GM08714 (cell line): ENCODE measurements around the gene POU5F1.

ENCODE experiments used
- H3K4me3 ChIP-seq: fragments of 200-500 bp; sonication (Bioruptor generic); 2 replicates; pipeline ENCODE4 v1.5.1; 2014; ENCODE audit warnings: mild to moderate bottlenecking, low read length, inconsistent platforms
- ZNF274 ChIP-seq: IDR thresholded peaks from 2 replicates; pipeline ENCODE4 v1.6.1; 2012; ENCODE audit warnings: mild to moderate bottlenecking, low read depth, low read length

Gene POU5F1

DNA sequence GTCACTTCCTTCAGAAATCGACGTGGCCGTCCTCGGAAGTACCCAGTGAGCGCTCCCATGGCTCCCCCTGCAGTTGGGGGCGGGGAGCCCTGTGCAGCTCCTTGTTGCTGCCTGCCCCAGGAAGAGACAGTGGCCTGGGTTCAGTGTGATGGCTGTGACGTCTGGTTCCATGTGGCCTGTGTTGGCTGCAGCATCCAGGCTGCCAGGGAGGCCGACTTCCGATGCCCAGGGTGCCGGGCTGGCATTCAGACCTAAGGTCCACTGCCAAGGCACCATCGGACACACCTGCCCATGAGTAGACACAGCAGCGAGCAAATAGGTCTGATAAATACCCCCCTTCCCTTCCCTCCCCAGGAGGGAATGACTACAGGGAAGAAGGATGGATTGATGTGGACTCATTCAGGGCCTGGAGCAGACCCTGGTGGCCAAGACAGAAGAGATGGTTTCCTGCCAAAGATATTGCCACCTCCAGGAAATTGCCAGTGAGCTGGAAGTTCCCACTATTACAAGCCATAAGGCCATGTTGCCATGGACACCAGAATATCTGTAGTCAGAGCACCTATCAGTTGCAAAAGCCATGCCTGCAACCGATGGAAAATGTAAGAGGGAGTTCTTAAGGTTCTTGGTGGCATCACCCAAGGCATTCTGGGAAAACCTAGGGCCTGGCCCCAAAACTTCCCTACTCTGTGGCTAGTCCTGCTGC, 7.9 kb downstream of the POU5F1 start:
- no peak overlapping the region for H3K4me3 ChIP-seq
- no peak for TF ChIP-seq ZNF274

DNA sequence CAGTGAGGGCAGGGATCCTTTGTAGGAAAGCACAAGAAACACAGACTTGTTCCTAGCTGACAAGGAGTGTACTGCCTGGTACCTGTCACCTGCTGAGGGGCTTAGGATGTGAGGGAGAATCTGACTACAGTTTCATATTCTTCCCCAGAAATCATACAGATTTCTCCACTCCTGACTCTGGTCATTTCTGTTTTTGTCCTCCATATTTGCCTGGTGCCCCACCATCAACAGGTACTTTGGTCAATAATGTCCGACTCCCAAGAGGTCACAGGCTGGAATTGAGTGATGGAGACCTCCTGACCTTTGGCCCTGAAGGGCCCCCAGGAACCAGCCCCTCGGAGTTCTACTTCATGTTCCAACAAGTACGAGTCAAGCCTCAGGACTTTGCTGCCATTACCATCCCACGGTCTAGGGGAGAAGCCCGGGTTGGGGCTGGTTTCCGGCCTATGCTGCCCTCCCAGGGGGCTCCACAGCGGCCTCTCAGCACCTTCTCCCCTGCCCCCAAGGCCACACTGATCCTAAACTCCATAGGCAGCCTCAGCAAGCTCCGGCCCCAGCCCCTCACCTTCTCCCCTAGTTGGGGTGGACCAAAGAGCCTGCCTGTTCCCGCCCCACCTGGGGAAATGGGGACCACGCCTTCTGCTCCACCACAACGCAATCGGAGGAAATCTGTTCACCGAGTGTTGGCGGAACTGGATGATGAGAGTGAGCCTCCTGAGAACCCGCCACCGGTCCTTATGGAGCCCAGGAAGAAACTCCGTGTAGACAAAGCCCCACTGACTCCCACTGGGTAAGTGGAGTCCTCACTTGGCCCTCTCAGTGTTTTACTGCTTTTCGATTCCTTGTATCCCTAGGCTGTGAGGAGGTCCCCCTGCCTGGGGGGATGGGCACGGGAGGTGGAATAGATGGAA, 9.0 kb downstream of the POU5F1 start:
- no peak overlapping the region for H3K4me3 ChIP-seq
- no peak for TF ChIP-seq ZNF274

DNA sequence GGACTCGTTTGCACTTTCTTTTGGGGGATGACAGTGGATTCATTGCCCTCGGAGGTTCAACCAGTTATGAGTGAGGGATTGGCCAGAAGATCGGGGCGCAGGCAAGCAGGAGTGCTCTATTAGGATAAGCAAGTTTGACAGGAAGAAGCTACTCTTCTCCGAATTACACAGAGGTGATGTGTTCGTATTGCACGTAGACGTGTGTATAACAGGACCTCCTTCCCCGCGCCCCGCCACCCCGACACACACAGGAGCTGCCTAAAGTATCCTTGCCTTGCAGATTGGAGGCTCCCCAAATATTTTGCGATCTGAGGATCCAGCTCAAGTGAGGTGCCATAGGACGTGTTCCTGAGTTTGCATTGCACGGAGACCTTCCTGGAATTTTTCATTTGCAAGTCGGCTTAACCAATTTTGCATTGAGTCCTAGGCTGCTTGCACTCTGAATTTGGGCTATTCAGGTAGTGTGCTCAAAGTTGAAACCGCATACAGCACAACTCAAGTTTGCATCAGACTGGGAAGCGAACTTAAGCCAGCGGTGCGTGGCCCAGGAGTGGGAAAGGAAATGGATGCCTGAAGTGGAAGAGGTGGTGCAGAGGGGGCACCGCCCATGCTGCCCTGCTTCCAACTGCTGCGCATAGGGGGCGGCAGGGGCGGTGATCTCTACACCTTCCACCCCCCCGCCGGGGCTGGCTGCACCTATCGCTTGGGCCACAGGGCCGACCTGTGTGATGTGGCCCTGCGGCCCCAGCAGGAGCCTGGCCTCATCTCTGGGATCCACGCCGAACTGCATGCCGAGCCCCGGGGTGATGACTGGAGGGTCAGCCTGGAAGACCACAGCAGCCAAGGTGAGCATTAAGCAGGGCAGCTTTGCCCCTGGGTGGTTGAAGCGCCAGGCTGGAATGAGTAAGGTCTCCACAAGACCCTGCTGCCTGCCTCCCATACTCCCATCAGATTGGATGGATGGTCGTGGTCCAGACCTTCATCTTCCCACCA, 11.3 kb downstream of the POU5F1 start:
- TF ChIP-seq ZNF274 = no peak
- H3K4me3 ChIP-seq = peak overlapping the region; percentile 89

DNA sequence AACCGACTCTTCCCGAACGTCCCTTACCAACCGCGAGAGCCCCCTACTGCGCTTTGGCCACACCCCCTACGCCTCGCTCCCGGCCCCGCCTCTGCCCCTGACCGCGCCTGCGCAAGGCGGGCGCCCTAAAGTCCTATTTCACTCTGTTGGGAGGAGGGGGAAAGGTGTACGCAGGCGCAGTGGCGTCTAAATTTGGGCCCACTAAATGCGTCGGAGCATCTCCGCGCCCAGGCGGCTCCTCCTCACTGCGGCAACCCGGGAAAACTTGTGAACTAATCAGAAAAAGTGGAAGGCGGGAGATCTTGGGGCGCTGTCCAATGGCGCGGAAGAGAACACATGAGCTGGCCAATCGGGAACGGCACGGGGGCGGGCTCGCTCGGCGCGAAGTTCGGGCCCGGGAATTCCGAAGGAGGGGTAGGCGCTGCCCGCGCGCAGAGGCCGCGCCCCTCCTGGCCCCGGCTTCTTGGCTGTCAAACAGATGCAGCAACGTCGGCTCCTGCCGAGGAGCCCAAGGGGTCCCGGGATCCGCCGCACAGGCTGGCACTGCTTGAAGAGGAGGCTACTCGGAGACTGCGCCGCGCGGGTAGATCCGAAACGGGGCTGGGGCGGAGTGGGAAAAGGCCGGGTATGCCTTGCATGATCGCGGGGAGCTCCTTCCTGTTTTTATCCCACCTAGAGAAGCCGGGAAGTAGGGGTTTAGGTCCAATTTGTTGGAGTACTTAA, 12.2 kb downstream of the POU5F1 start, which contains the start of gene TCF19:
Gene TCF19 (plus strand): TSS at position 450 of the 723 bp plus-strand sequence. CDS start 881 bp downstream, outside the sequence.
- peak within 1 kb of the TSS; percentile 89 for H3K4me3 ChIP-seq
- no peak for TF ChIP-seq ZNF274

DNA sequence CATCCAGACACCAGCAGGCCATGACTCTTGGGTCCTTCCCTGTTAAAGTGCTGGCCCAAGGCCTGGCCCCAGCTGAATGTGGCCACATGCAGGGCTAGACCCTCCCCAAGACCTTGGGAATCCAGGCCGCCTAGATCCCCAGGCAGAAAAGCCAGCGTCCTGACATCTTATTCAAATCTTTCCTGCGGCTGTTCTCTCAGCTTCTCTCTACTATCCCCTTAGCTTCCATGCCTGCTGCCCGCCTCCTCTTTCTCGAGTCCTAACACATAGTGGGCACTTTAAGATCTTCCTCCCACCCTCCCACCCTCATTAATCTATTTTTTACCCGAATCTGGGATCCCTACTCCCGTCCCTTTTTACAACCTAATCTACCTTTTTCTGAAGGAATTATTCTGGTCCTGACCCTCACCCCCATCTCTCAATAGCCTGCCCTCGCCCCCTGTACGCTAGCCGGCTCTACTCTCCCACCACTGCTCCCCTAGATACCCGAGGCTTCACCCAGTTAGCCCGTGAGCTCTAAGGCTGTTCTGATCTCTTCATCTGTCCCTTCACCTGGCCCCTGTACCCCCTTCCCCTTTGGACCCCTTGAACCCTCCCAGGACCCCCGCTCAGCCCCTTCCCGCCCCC, 12.9 kb downstream of the POU5F1 start, which contains the start of gene CCHCR1:
Gene CCHCR1 (minus strand): TSS at position 290 of the 627 bp plus-strand sequence. CDS start 202 bp downstream, at position 88.
- TF ChIP-seq ZNF274 = no peak
- H3K4me3 ChIP-seq = peak within 1 kb of the TSS; percentile 89

DNA sequence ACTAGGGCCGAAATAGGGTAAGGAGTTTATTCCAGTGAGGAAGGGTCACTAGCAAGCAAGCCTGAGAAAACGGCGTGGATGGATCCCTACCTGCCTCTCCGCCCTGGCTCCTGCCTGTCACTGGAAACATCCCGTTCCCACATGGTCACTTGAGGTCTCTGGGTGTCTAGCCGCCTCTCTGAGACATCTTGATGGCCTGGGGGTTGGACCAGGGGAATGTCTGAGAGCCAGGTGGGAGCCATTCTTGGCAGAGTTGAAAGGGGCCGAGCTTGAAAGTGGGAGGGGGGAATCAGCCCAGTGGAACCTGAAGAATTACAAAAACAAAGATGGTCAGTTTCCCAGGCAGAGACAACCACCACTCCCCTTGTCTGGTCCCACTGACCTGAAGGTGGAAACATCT, 13.8 kb downstream of the POU5F1 start:
- H3K4me3 ChIP-seq = no peak overlapping the region
- TF ChIP-seq ZNF274 = no peak

DNA sequence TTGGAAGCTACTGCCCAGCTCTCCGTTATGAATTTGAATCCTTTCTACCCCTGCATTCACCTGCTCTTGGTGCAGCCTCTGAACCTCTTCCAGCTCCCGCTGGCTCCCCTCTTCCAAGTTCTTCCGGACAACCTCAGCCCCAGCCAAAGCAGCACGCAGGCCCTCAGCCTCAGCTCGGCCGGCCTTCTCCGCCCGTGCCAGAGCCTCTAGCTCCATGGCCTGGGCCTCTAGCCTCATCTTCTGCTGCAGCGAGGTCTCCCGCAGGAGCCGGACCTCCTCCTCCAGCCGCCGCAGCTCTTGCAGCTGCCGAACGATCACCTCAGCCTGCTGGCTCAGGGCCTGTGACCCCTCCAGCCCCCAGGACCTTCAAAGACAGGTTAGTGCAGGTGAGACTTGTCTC, 16.0 kb downstream of the POU5F1 start:
- TF ChIP-seq ZNF274 = no peak
- no peak overlapping the region for H3K4me3 ChIP-seq

DNA sequence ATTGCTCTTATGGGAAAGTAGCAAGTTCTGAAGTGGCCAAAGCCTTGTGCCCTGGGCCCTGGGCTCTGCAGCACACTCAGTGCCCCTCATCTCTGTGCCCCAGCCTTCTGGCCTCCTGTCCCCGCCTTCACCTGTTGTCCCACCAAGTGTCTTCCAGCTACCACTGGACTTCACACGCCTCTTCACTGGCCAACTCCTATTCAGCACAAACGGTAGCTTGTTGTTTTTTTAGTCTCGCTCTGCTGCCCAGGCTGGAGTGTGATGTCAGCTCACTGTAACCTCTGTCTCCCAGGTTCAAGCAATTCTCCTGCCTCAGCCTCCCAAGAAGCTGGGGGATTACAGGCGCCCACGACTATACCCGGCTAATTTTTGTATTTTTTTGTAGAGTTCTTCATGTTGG, 17.7 kb downstream of the POU5F1 start:
- H3K4me3 ChIP-seq = no peak overlapping the region
- TF ChIP-seq ZNF274 = no peak

DNA sequence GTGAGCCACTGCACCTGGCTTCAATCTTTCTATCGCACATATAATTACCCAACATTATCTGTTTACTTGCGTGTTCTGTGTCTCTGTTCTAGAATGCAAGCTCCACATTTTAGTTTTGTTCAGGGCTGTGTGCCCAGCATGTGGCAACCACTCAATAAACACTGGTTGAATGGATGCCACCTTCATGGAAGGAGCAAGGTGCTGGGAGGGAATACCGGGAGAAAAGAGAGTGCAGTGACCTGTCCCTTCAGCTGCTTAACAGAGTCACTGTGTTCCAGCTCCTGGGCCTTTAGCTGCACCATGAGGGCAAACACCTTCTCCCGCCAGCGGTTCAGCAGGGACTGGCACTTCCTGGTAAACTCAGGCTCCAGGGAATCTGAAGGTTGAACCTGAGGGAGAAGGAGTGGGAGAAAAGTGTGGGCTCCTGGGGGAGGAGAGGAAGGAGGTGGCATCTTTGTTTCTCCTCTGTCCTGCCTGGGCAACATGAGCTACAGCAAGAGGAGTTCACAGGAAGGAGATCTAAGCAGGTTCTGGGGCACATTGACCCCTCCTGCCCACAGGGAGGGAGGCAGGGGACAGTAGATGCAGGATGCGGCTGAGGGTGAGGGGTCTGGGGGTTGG, 20.5 kb downstream of the POU5F1 start:
- no peak overlapping the region for H3K4me3 ChIP-seq
- no peak for TF ChIP-seq ZNF274

DNA sequence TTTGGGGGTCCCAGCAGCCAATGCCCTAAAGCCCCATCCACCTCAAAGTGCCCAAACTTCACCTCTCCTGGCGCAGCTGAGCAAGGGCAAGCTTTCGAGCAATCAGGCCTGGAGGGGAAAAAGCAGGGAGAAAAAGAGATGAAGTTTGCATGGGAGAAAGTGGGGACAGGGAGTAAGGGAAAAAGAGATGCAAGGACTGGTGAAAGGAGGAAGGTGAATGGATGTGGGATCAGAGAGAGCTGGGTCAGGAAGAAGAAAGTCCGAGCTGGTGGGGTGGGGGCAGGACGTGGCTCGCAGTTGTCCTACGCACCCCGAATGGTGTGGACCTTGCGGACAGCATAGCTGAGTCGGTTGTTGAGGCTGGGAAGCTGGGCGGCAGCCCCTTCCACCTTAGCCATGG, 25.1 kb downstream of the POU5F1 start:
- TF ChIP-seq ZNF274 = no peak
- no peak overlapping the region for H3K4me3 ChIP-seq

DNA sequence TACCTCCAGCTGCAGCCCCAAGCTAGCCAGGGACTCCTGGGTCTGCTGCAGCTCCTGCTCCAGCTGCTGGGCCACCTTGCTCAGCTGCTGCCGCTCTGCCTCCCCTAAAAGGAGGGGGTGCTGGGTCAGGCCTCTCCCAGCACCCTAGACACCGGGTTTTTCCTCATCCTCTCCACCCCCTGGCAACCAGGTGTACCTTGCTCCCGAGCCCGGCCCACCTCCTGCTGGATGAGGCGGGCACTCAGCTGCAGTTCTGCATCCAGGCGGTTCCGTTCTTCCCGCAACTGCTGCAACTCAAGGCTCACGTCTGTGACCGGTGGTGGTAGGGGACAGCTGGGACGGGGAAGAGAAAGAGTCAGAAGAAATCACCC, 25.5 kb downstream of the POU5F1 start:
- TF ChIP-seq ZNF274 = no peak
- H3K4me3 ChIP-seq = no peak overlapping the region

DNA sequence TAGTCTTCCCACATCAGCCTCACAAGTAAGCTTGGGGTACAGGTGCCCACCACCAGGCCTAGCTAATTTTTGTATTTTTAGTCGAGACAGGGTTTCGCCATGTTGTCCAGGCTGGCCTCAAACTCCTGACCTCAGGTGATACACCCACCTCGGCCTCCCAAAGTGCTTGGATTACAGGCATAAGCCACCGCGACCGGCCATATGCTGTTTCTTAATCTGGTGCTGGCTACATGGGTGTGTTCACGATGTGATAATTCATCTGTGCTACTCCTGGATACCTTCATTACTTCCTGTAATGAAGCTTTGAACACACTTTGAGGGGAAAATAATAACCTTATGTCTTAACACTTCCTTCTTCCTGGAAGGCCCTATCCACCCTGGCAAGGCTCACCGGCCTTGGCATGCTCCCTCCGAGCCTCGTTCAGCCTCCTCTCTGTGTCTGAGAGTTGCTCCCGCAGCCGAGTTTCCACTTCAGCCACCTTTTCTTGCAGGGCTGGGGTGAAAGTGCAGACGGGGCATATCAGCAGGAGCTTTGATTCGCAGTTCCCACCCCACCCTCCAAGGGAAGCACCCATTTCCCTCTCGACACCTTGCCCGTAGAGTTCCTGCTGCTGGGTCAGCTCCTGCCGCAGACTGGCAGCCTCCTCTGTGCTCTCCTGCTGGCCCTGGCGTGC, 26.0 kb downstream of the POU5F1 start:
- no peak overlapping the region for H3K4me3 ChIP-seq
- no peak for TF ChIP-seq ZNF274
